ENCODE data around the gene C5AR2.

DNA sequence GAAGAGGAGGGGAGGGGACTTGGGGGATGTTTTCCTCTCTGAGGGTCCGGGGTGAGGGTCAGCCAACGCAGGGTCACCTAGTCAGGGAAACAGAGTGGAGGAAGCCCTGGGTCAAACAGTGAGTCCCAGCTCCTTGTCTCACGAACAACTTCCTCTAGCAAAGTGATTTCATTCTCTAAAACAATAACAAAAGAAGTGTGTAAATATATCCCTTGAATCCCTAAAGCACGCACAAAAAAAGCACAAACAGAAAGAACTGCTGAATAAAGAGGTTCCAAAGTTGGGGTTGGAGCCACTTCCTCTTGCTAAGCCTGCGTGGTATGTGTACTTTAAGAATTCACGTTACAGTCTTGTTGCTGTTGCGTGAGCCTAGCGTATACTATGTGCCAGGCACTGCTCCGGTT, 1.5 kb upstream of the C5AR2 start:
- TF ChIP-seq MEF2A (IDR thresholded peaks at IDR 0.05; ENCODE audit: borderline replicate concordance, low read depth) = no peak
- TF ChIP-seq, protein P1, sequence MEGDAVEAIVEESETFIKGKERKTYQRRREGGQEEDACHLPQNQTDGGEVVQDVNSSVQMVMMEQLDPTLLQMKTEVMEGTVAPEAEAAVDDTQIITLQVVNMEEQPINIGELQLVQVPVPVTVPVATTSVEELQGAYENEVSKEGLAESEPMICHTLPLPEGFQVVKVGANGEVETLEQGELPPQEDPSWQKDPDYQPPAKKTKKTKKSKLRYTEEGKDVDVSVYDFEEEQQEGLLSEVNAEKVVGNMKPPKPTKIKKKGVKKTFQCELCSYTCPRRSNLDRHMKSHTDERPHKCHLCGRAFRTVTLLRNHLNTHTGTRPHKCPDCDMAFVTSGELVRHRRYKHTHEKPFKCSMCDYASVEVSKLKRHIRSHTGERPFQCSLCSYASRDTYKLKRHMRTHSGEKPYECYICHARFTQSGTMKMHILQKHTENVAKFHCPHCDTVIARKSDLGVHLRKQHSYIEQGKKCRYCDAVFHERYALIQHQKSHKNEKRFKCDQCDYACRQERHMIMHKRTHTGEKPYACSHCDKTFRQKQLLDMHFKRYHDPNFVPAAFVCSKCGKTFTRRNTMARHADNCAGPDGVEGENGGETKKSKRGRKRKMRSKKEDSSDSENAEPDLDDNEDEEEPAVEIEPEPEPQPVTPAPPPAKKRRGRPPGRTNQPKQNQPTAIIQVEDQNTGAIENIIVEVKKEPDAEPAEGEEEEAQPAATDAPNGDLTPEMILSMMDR (IDR thresholded peaks at IDR 0.05) = no peak
- TF ChIP-seq SIN3A (IDR thresholded peaks at IDR 0.05; ENCODE audit: borderline replicate concordance, low read depth, low read length) = no peak

Data from SK-N-SH (cell line).